DMS53 (cell line): Measurements from ENCODE around the gene LHPP.

Source experiments
- DNase-seq: peaks from one replicate; lab custom pipeline; 2025; lab: John Stamatoyannopoulos, UW

LHPP gene

DNA sequence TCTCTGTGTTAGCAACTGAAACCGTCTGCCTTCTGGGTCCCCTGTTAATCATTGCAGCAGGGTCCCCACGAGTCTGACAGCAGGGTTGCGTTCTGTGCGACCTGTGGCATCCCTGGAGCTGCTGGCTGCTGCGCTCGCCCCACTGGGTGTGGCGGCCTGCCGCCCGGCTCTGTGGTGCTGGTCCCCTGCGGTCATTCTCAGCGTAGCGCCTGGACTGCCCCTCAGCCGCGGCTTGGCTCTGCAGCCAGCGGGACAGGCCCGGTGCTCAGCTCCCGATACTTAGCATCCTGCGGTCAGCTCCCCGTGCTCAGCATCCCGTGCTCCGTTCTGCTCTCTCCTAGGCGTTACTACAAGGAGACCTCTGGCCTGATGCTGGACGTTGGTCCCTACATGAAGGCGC, 35.0 kb downstream of the LHPP start:
- DNase-seq = no peak

DNA sequence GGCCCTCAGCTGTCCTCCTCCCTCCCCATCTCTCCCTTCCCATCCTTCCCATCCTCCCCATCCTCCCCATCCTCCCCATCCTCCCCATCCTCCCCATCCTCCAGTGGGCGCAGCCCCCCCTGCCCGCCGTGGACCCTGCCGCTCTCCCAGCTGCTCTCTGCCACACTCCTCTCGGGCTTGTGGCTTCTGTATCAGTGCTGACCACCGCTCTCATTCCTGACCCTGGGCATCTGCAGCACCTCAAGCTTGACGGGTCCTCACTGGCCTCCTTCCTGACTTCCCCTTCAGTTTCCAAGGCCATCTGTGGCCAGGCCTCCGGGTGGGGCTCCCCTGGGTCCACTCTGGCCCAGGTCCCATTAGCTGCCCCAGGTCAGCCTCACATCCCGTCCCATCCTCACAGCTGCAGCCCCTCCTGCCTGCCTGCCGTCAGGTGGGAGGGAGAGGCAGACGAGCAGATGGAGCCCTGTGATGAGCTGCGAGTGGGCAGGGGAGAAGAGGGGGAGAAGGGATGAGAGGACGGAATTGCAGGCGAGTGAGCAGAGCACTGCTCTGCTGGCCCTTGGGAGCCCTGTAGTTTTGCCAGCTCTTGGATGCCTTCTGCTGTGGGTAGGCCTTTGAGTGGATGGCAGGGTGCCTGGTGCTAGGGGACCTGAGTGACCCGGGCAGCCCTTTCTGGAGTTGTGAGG, 35.7 kb downstream of the LHPP start:
- no peak for DNase-seq

DNA sequence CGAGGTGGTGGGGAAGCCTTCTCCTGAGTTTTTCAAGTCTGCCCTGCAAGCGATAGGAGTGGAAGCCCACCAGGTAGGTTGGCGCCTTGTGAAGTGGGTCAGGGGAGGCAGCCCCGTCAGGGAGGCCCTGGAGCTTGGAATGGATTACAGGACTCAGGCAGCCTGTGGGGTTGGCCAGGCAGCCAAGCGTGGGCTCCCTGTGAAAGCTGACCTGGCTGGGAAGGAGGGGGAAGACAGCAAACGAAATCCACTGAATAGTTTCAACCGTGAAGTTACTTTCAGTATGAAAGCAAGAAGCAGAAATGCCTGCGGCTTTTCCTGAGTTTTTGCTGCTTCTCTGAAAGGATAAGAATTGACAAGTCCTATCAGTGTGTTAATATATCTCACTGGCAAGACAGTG, 36.4 kb downstream of the LHPP start:
- no peak for DNase-seq

GRCh38 chr10:124500757-124501156, 39.1 kb downstream of the LHPP start:
- DNase-seq = no peak

GRCh38 chr10:124504711-124505110, 43.1 kb downstream of the LHPP start:
- no peak for DNase-seq

DNA sequence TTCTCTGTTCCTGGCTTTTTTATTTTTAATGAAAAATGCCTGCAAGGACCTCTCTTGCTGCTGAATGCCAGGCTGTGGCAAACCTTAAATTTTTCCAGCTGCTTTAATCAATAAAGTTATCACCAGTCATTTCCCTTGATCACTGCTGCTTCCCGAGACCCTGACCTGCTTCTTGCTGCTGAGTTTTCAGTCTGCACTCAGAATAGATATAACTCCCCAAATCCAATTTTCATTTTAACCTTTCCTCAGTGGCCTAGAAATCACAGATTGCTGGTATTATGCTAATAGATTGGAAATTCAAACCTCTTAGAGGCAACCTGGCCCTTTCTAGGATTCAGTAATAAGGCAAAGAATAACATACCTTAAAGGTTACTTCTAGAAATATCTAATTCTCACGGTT, 43.7 kb downstream of the LHPP start:
- no peak for DNase-seq

GRCh38 chr10:124508070-124508667, 46.5 kb downstream of the LHPP start:
- DNase-seq = no peak

DNA sequence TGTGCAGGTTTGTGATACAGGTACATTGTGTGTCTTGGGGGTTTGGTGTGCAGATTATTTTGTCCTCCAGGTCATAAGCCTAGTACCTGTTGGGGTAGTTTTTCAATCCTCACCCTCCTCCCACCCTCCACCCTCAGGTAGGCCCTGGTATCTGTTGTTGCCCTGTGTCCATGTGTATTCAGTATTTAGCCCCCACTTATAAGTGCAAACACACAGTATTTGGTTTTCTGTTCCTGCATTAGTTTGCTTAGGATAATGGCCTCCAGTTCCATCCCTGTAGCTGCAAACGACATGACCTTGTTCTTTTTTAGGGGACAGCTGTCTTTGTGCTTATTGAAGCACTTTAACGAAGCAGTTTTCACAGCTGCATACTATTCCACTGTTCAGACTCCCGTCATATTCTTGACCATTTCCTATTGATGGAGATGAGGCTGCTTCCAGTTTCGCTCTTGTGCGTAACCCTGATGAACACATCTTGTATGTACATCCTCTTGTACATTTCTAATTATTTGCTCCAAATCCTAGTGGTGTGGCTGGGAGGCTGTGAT, 47.4 kb downstream of the LHPP start:
- no peak for DNase-seq

DNA sequence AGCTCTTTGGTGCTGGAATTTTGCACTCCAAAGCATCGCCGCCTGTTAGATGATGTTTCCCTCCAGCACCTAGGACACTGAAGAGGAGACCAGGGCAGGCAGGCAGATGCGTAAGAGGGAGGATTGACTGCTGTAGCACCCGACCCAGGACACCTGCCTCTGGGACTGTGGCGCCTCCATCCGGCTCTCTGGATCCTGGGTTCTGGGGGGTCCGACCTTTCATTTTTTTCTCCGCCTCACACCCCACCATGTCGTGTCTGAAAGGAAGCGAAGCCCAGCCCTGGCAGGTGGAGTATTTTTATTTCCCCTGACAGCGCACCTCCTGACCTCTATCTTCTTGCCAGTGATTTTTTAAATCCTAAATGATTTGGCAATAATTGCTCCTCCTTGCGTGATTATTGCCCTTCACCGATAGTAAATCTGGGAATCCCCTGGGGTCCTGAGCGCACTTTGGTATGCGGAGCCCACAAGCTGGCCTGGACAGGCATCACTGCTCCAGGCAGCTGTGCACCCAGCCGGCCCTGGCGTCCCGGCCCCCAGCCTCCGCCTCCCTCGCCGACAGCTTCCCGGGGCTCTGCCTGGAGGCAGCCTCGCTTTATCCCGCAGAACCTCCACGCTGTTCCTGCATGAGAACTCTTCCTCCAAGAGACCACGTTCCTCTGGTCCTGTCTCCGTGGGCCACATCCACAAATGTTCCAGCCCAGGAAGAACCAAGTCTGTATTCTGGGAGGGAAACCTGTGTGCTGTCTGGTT, 48.4 kb downstream of the LHPP start:
- no peak for DNase-seq

DNA sequence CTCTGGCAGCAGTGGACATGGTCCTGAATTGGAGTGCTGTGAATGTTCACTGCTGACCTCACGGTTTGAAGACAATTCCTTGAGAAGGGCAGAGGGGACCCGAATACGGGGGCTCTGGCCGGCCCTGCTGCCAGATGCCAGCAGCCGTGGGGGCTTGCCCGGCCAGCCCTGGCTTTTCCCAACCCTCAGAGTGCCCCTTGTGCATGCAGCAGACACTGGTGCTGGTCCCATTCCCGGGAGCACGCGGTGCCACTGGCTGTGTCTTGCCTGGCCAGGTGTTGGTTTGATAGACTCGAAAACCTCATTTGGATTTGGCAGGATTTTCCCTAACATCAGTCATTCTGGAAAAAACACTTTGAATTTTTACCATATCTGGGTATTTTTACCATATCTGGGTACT, 49.1 kb downstream of the LHPP start:
- no peak for DNase-seq

DNA sequence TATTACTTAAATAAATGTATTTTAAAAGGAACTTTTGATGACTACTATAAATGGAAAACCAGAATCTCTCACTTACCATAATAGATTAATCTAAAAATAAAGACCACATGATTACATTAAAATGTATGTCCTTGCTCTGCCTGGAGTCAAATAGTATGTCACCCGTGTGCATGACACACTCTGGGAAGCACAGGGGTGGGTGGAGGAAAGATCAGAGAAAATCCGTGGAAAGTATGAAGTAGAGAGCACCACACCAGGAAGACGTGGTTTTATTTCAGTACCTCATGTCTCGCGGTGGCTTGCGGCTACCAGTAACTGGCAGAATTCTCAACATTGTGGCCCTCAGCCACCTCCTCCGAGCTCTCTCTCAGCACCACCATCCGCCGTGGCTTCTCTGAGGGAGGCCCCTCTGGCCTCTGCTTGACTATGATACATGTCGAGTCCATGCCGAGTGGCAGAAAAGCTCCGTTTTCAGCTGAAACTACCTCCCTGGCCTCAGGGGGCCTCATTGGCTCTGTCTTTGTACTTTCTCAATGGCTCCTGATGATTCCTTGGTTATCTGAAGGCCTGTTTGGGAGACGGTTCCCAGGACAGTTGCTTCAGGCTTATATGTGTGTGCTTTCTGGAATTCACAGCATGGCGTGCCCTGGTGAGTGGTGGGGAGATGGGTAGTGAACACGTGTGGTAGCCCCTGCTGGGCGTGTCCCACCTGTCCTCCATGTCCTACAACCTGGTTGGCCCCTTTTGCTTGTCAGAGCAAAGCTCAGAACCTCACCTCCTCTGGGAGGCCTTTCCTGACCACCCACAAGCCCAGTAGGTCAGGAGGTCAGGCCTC, 49.8 kb downstream of the LHPP start:
- no peak for DNase-seq

GRCh38 chr10:124512040-124512428, 50.4 kb downstream of the LHPP start:
- DNase-seq = no peak

- no peak for DNase-seq
These were observed 51.0 kb downstream of the LHPP start for GRCh38 chr10:124512600-124512999.

DNA sequence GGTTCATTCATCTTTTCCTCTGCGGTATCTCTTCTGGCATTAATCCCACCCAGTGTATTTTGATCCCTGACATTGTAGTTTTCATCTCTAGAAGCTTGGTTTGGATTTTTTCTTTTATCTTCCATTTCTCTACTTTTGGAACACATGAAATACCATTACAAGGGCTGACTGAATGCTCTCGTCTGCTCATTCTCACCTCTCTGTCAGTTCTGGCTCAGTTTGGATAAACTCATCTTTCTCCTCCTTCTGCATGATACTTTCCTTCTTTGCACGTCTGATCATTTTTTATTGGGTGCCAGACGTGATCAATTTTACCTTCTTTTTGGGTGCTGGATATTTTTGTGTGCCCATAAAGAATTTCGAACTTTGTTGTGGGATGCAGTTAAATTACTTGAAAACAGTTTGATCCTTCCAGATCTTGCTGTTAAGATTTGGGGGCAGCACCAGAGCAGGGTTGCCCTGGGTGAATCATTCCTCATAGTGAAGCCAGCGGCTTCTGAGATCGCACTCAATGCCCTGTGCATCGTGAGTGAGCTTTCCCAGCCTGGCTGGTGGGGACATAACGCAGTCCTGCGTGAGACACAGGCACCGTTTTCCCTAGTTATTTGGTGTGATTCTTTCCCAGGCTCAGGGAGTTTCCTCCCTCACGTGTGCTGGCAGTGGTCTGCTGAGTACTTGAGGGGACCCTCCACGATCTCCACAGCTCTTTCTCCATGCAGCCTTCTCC, 53.8 kb downstream of the LHPP start:
- DNase-seq = no peak

- DNase-seq = no peak
These were observed 54.6 kb downstream of the LHPP start for GRCh38 chr10:124516181-124516580.

DNA sequence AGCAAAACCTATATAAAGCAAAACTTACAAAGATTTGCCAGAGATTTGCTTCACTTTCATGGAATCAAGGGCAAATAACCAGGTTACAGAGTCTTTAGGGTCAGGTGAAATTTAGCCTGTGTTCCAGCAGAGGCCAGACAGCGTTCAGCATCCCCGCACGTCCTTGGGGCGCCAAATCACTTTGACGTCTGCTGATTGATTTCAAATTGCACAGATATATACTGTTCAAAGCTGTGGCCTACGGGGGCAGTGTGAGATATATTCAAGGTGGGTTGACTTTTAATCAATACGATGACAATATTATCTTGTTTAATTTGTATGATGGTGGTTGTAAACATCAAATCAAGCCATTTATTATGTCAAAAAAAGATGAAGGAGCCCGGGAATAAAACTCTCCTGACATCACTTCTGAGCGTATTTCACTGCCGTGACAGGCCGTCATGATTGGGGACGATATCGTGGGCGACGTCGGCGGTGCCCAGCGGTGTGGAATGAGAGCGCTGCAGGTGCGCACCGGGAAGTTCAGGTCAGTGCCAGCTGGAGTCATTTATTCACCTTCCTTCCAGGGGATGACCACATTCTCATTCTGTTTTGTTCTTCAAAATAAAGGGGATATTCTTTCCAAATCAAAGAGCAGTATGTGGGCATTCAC, 55.2 kb downstream of the LHPP start:
- no peak for DNase-seq

DNA sequence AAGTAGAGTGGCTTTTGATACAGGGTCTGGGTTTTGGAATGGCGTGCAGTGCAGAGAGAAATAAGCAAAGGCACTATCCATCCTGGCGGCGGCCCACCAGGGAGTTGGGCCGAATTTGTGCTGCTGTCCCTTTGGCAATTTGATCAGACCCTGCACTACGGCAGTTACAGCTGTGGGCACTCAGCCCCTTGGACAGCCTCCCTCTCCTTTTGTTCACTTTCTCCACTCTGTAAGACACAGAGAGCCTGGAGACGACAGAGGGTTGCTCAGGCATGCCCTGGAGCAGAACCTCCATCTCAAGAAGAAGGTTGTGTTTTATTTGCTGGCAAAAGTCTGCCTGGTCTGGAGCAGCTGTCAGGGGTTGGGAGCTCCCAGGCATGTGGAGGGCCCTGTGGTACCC, 55.8 kb downstream of the LHPP start:
- DNase-seq = no peak

- DNase-seq = no peak
These were observed 56.3 kb downstream of the LHPP start for GRCh38 chr10:124517931-124518330.

DNA sequence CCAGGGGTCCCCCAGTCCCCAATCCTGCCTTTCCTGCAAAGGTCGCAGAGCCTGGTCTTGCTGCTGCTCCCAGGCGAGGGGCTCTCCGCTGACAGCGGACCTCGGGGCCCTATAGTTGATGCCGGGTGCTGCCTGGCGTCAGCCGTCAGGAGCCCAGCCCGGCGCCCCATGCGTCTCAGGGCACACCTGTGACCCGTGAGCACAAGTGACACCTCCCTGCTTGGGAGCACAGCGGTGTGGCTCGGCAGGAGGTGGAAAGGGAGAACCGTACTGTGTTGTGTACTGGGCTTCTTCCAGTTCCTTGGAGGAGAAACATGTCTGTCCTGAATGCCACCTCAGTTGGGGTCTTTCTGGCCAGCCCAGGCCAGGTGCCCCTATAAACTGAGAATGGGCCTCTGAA, 56.7 kb downstream of the LHPP start:
- no peak for DNase-seq

- DNase-seq = no peak
These were observed 59.2 kb downstream of the LHPP start for GRCh38 chr10:124520558-124521428.
